IMR-90 (cell line): Measurements from ENCODE around the gene AJM1. TPM values are rescaled to one million over a fixed set of nuclear protein-coding genes. Genes with fewer than 3 reads are reported as not detected.

ENCODE experiments used
- ATAC-seq: fragments of 200-7000 bp; cut with Tn5 transposase; 2 replicates; pipeline ENCODE4 v1.9.1; 2020; ENCODE audit warnings: low read depth, mild to moderate bottlenecking, moderate library complexity
- BruUV-seq: library from RNA; stranded (reverse); fragments of 400-500 nt; replicated peaks from 2 replicates; lab custom pipeline; 2021; lab: Mats Ljungman, UMichigan
- CTCF ChIA-PET: fragments of 300-600 bp; formaldehyde crosslinking; extraction: SDS; loops from one replicate; lab custom pipeline; 2021; ENCODE audit warnings: antibody characterized with exemption; lab: Yijun Ruan, JAX
- POLR2A ChIA-PET: fragments of 300-600 bp; sonication (Branson Sonifier 250); formaldehyde crosslinking; loops from one replicate; lab custom pipeline; 2022; ENCODE audit warnings: antibody characterized with exemption; ENCODE audit not compliant: unreplicated experiment; lab: Charles Lee
- DNase-seq: peaks from one replicate; pipeline ENCODE4 v3.0.0; 2013
- H2AFZ ChIP-seq: replicated peaks from 2 replicates; pipeline ENCODE3; 2013; ENCODE audit warnings: low read length, mild to moderate bottlenecking; ENCODE audit not compliant: poor library complexity
- H2AK5ac ChIP-seq: 2 replicates; pipeline ENCODE4 v1.6.1; 2013; ENCODE audit warnings: low read depth, low read length, inconsistent platforms
- H2AK9ac ChIP-seq: replicated peaks from 2 replicates; pipeline ENCODE3; 2013; ENCODE audit warnings: mild to moderate bottlenecking, low read depth, low read length, moderate library complexity; ENCODE audit not compliant: poor library complexity
- H2BK120ac ChIP-seq: 2 replicates; pipeline ENCODE4 v1.6.1; 2013; ENCODE audit warnings: low read depth, low read length, inconsistent platforms
- H2BK15ac ChIP-seq: 3 replicates; pipeline ENCODE4 v1.6.1; 2013; ENCODE audit warnings: low read depth, low read length, inconsistent platforms
- H2BK20ac ChIP-seq: 2 replicates; pipeline ENCODE4 v1.6.1; 2013; ENCODE audit warnings: low read depth, mild to moderate bottlenecking, inconsistent platforms, low read length, moderate library complexity
- H2BK5ac ChIP-seq: 2 replicates; pipeline ENCODE4 v1.6.1; 2013; ENCODE audit warnings: mild to moderate bottlenecking, low read depth, low read length, inconsistent platforms; ENCODE audit not compliant: poor library complexity, severe bottlenecking
- H3K14ac ChIP-seq: replicated peaks from 2 replicates; pipeline ENCODE4 v1.6.1; 2013; ENCODE audit warnings: low read depth, low read length, inconsistent platforms
- H3K18ac ChIP-seq: 2 replicates; pipeline ENCODE4 v1.6.1; 2013; ENCODE audit warnings: low read depth, low read length, control low read depth
- H3K23ac ChIP-seq: 2 replicates; pipeline ENCODE4 v1.6.1; 2013; ENCODE audit warnings: low read depth, low read length, inconsistent platforms
- H3K27ac ChIP-seq: 2 replicates; pipeline ENCODE4 v1.5.1; 2013; ENCODE audit warnings: mild to moderate bottlenecking, control low read depth, low read length; ENCODE audit not compliant: insufficient read depth
- H3K27me3 ChIP-seq: 2 replicates; pipeline ENCODE4 v1.6.1; 2013; ENCODE audit warnings: low read length; ENCODE audit not compliant: control insufficient read depth, insufficient read depth
- H3K36me3 ChIP-seq: 2 replicates; pipeline ENCODE4 v1.6.1; 2013; ENCODE audit warnings: low read length, mixed read lengths; ENCODE audit not compliant: control insufficient read depth, insufficient read depth
- H3K4ac ChIP-seq: 2 replicates; pipeline ENCODE4 v1.6.1; 2013; ENCODE audit warnings: low read depth, low read length, inconsistent platforms
- H3K4me1 ChIP-seq: 2 replicates; pipeline ENCODE4 v1.6.1; 2013; ENCODE audit warnings: low read length, mixed read lengths; ENCODE audit not compliant: control insufficient read depth, insufficient read depth
- H3K4me2 ChIP-seq: 2 replicates; pipeline ENCODE4 v1.6.1; 2013; ENCODE audit warnings: low read depth, mild to moderate bottlenecking, control low read depth, low read length, moderate library complexity
- H3K4me3 ChIP-seq: 2 replicates; pipeline ENCODE4 v1.5.1; 2013; ENCODE audit warnings: low read depth, mild to moderate bottlenecking, control low read depth, low read length, moderate library complexity; ENCODE audit not compliant: insufficient read depth
- H3K56ac ChIP-seq: 2 replicates; pipeline ENCODE4 v1.6.1; 2013; ENCODE audit warnings: low read length, inconsistent platforms; ENCODE audit not compliant: insufficient read depth; ENCODE audit errors: extremely low read depth
- H3K79me1 ChIP-seq, 2 experiments: 2 replicates each; pipeline ENCODE4 v1.6.1; 2013; ENCODE audit warnings: low read length in 2 of 2, inconsistent platforms in 1 of 2, low read depth in 1 of 2
- H3K9ac ChIP-seq: 2 replicates; pipeline ENCODE4 v1.6.1; 2013; ENCODE audit warnings: low read depth, low read length, control low read depth
- H3K9me1 ChIP-seq: 2 replicates; pipeline ENCODE4 v1.6.1; 2013; ENCODE audit warnings: low read length, inconsistent platforms; ENCODE audit not compliant: insufficient read depth
- H3K9me3 ChIP-seq: 2 replicates; pipeline ENCODE4 v1.6.1; 2013; ENCODE audit warnings: low read length; ENCODE audit not compliant: control insufficient read depth, insufficient read depth
- H4K20me1 ChIP-seq: 2 replicates; pipeline ENCODE4 v1.6.1; 2013; ENCODE audit warnings: low read length, inconsistent platforms; ENCODE audit not compliant: insufficient read depth
- H4K5ac ChIP-seq: 2 replicates; pipeline ENCODE4 v1.6.1; 2013; ENCODE audit warnings: mild to moderate bottlenecking, low read depth, low read length, control low read depth
- H4K8ac ChIP-seq, 2 experiments: 2 replicates each; pipeline ENCODE4 v1.6.1; 2013; ENCODE audit warnings: low read depth in 2 of 2, low read length in 2 of 2, control low read depth in 1 of 2, inconsistent platforms in 1 of 2
- H4K91ac ChIP-seq: 2 replicates; pipeline ENCODE4 v1.6.1; 2013; ENCODE audit warnings: low read depth, low read length, inconsistent platforms; ENCODE audit not compliant: insufficient read depth
- WGBS, 2 experiments: methylation state at CpG; one replicate each; pipeline versions ENCODE4 v1.1.5 to v1.1.7; 2013; ENCODE audit warnings: missing lambda C conversion rate in 2 of 2; ENCODE audit not compliant: insufficient read length in 1 of 2; ENCODE audit errors: extremely low coverage in 2 of 2; 5-methylcytosine and 5-hydroxymethylcytosine counted together
- dilution Hi-C: fragments of 300-500 bp; cut with HindIII; formaldehyde crosslinking; loops from one replicate; pipeline ENCODE4 v1.14.3; 2018; ENCODE audit warnings: low sequenced_read_pairs; ENCODE audit not compliant: unreplicated experiment
- in situ Hi-C: fragments of 300-500 bp; cut with MboI; formaldehyde crosslinking; loops from 3 replicates; pipeline ENCODE4 v1.14.3; 2019; ENCODE audit warnings: low sequenced_read_pairs, inconsistent platforms, mixed read lengths
- intact Hi-C: fragments of 100-400 bp; cut with micrococcal nuclease; formaldehyde crosslinking; loops from 2 replicates; pipeline ENCODE4 v1.10.0; 2022
- polyA plus RNA-seq, 3 experiments: library from polyadenylated mRNA; depleted of rRNA; stranded (reverse); fragments of >200 nt; gene quantifications; 2 replicates each; pipeline ENCODE4 v1.2.3, GENCODE V29; 2012; ENCODE audit warnings: low replicate concordance in 1 of 3
- total RNA-seq: library from RNA; depleted of rRNA; stranded (reverse); fragments of >200 nt; gene quantifications from 2 replicates; pipeline ENCODE4 v1.2.3, GENCODE V29; 2012
- TF ChIP-seq, protein P1 (sequence below): fragments of 150-350 bp; IDR thresholded peaks from 2 replicates; pipeline ENCODE4 v1.6.1; 2016; ENCODE audit warnings: low read depth, mild to moderate bottlenecking, low read length, moderate library complexity, borderline replicate concordance

The AJM1 gene
- total and polyA plus RNA-seq, 2 of the 4 experiments (the other 2 are of a cell fraction) = 0.18 to 1.5 TPM

DNA sequence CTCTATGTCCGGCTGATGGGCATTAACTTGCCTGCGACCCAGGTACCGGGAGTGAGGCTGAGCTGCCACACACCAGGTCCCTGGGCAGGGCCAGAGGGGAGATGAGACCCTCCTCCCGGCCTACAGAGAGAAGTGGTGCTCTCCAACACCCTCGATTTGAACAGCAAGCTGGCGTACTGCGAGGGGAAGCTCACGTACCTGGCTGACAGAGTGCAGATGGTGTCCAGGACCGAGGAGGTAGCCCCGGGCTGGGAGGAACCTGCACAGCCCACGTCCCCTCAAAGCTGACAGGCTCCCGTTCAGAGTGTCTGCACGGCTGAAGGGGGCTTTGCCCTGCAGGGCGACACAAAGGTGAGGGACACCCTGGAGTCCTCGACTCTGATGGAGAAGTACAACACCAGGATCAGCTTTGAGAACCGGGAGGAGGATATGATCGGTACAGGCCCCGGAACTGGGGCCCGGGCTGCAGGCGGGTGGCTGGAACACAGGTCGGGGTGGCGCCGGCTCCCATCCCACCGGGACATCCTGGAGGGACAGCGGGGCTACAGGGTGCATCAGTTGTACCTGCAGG lies 35.6 kb upstream of the AJM1 start:
- Histone ChIP-seq H3K9me1 (no peaks in the 10 kb centered on the region), H4K91ac (0 out of 2 replicates have a peak overlapping the region, but pooled peaks have one; percentile 70), H3K56ac (no peak overlapping the region; the same call in 1 of the 2 replicates), H3K27ac (peak overlapping the region; percentile 68; the same call in 1 of the 2 replicates), H4K5ac (no peak overlapping the region), H2BK5ac (no peak overlapping the region), H3K4ac (peak overlapping the region; percentile 89; the same call in 1 of the 2 replicates), H4K8ac (peak overlapping the region; percentile 22 to 94; a peak in 3 of 4 replicates), H2AK9ac (peak overlapping the region; percentile 97), H3K18ac (no peak overlapping the region), H3K14ac (peak overlapping the region; percentile 94; the same call in 1 of the 2 replicates), H3K36me3 (peaks cover 3% of the 10 kb centered on the region), H2AFZ (peak overlapping the region; percentile 99), H3K4me3 (peak overlapping the region; percentile 75), H3K27me3 (peaks cover 5% of the 10 kb centered on the region), H3K23ac (peak overlapping the region; percentile 24; the same call in 1 of the 2 replicates), H3K79me1 (peaks cover 25 to 38% of the 10 kb centered on the region in 2 experiments), H2BK20ac (no peak overlapping the region), H3K4me1 (peaks cover 13% of the 10 kb centered on the region), H3K9me3 (no peaks in the 10 kb centered on the region), H3K4me2 (peak overlapping the region; percentile 75), H2BK120ac (no peak overlapping the region), H2BK15ac (no peak overlapping the region), H4K20me1 (peaks cover 11% of the 10 kb centered on the region; the same call in 1 of the 2 replicates), H2AK5ac (peak overlapping the region; percentile 56), H3K9ac (peak overlapping the region; percentile 67)
- WGBS, 2 experiments = 63% methylated on average over 17 of the region's 25 CpGs; no CpG with 5 or more reads in 1 of the 2 experiments
- intact Hi-C loops (no loop called here), dilution Hi-C loops (no loop called here), in situ Hi-C loops (no loop called here)
- CTCF ChIA-PET = interaction anchor here (0.6 kb wide), 1 partner anchor 36 kb away, joined by 3 read pairs; the partner anchor contains the start of gene AJM1
- POLR2A ChIA-PET = no interaction called here
- TF ChIP-seq, protein P1, sequence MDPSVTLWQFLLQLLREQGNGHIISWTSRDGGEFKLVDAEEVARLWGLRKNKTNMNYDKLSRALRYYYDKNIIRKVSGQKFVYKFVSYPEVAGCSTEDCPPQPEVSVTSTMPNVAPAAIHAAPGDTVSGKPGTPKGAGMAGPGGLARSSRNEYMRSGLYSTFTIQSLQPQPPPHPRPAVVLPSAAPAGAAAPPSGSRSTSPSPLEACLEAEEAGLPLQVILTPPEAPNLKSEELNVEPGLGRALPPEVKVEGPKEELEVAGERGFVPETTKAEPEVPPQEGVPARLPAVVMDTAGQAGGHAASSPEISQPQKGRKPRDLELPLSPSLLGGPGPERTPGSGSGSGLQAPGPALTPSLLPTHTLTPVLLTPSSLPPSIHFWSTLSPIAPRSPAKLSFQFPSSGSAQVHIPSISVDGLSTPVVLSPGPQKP = no peak
- DNase-seq = no peak
- BruUV-seq = no TSS peak
- ATAC-seq = no peak
